Skin of body (tissue), 2 donors: ENCODE measurements around the gene KY. TPM values are rescaled to one million over a fixed set of nuclear protein-coding genes. Genes with fewer than 3 reads are reported as not detected.

ENCODE experiments used
- DNase-seq: peaks from one replicate; lab custom pipeline; 2025; lab: John Stamatoyannopoulos, UW
- total RNA-seq: library from RNA; depleted of rRNA; stranded (reverse); fragments of >200 nt; gene quantifications from one replicate; pipeline ENCODE4 v1.2.3, GENCODE V29; 2014

The KY gene
- total RNA-seq: 7.2 TPM

DNA sequence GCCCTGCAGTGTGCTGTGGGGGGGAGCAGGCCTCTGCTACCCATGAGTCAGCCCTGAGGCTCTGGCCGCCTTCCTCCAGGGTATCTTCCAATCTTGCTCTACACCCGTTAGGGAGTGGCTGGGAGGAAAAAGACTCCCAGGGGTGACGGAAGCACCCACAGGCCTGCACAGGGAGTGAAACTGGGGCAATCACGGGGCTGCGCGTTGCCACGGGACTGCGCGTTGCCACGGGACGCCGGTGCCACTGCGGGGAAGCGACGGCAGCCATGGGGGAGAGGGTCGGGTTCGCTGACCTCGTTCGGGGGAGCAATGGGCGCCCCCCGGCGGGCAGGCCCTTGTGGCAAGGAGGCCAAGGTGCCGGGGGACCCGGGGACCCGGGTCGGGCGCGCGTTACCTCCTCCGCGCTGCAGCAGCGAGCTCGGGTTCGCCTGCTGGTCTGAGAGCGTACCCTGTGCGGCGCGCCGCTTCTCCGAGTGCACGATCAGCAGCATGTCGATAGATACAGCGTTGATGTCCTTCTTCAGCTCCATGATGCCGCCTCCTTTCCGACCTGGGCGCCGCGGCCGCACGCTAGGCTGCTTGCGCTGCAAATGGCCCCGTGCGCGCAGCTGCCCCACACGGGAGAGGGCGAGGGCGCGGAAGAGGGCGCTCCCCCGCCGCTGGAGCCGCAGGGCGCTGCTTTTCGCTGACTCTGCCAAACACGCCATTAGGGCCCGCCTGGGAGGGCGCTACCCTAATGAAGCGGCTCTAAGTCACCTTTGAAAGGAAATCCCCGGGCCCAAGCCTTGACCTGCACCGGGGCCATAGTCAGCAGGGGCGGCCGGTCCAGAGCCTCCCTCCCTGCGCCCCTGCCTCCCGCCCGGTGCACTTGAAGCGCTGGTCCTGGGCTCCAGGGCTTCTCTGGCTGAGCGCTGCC is at the start of gene KY:
Gene KY (minus strand): TSS at position 592 of the 916 bp plus-strand sequence. CDS start 62 bp downstream, at position 530.
- DNase-seq: no peak

GRCh38 chr3:134699721-134700120 is 48.9 kb upstream of the KY start:
- DNase-seq: no peak

DNA sequence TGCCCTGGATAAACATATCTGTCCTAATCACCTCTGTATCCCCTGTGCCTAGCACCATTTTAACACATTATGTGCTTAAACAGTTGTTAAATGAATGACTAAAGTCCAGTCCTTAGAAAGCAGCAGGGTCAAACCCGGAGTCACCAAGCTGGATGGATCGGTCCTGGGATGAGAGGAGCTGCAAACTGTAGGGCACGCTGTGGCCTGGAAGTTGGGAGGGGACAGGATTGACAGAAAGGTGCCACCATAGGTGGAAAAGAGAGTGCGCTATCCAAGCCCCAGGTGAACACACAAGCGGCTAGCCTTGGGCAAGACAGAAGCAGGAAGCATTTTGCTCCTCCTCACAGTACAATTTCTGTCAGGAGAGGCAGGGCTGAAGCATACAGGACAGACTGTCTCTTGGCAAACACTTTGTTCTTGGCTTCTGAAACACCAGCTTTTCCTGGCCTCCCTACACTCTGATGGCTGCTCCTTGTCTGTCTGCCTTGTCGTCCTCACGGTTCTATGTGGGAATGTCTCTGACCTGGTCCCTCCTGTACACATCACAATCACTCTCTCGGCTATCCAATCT is 48.4 kb upstream of the KY start:
- DNase-seq: no peak

DNA sequence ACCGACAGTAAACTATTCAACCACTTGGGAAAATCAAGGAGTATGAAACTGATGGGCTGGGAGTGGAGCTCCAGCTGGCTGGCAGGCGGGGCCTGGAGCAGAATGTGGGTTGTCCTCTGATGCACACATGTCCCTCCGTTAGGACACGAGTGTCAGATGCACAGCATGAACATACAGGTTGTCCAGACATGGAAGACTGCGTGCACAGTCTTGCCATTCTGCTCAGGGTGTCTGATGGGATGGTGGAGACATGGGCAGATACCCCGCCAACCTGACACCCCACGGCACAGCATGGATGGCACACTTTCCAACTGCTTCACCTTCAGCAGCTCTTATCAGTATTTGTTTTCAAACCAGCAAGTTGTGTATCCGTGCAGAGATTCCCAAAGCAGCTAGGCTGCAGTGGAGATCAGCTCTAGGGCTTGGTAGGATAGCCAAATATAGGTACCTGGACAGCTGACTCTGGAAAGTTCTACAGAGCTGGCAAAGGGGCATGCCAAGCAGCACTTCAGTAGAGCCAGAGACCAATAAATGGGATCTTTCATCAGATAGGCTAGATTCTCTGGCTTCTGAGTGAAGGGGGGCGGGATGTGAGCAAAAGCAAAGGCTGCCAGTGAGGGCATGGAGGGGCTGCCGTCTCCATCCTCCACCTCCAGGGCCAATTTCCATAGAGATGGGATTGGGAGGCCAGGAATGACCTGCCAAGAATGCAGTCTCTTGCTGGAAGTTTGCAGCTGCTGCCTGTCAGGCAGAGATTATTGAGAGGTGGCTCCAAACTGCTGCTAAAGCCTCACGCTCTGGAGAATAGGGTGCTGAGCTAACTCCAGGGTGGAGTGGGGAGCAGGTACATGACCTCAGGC is 47.2 kb upstream of the KY start:
- no peak for DNase-seq

- no peak for DNase-seq
These were observed 45.3 kb upstream of the KY start for GRCh38 chr3:134696155-134696554.

DNA sequence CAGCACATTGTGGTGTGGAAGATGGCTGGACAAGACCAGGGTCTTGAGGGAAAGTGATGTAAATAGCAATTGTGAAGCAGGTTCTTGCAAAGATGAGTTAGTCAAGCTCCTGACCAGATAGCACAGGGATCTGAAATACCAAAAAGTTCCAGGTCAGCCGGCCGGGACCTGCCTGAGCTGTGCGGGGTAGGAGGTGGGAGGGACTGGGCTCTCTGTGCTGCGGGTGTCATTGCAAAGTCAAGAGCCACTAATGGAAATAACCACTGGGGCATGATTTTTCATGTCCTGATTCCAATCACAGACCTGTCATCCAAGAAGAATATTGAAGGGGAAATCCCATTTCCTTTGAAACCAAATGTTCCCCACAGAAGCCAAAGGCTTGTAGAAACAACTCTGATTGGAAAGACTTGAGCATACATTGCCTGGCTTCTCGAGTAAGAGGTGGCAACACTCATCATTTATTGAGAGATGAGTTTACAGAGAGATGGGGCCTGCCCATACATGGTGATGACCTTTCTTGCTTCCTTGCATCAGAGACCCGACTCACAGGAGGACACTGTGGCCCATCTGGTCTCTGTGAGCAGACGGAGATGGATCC is 44.2 kb upstream of the KY start:
- no peak for DNase-seq

DNA sequence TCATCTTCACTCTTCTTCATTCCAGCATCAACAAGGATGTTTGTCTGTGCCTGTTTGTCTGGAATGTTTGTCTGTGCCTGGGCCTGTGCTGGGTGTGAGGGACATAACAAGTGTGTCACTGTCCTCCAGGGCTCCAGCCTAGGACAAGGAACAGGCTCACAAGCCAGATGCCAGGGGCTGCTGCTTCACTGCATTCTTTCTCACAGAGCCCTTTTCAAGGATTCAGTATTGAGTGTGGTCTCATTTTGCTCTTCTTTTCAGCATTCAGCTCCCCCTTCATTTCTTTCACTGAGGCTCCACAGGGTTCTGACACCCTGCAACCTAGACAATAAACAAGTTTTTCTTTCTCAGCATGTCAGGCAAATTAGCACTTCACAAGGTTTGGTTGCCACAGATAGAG is 43.6 kb upstream of the KY start:
- DNase-seq: peak; percentile 8

DNA sequence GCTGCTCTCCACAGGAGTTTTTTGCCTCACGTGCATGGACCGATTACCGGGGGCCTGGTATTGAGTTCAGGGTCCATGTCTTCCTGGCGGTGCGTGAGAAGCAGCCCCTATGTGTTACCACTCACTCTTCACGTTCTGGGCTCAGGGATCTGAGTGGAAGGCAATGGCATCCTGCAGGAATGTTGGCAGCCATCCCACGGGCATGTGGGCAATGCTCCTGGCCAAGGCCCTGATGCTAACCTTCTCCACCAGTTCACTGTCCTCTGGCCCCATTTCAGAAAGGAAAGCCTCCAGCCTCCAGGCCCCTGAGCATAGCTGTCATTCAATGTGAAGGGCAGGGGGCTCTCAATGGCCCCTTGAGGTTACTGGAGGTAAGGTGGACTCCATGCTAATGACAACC is 43.0 kb upstream of the KY start:
- no peak for DNase-seq

- DNase-seq: no peak
These were observed 42.4 kb upstream of the KY start for GRCh38 chr3:134693226-134693625.

GRCh38 chr3:134690226-134690625 is 39.4 kb upstream of the KY start:
- DNase-seq: no peak

GRCh38 chr3:134687642-134688041 is 36.8 kb upstream of the KY start:
- DNase-seq: no peak

- DNase-seq: no peak
These were observed 35.3 kb upstream of the KY start for GRCh38 chr3:134685929-134686802.

DNA sequence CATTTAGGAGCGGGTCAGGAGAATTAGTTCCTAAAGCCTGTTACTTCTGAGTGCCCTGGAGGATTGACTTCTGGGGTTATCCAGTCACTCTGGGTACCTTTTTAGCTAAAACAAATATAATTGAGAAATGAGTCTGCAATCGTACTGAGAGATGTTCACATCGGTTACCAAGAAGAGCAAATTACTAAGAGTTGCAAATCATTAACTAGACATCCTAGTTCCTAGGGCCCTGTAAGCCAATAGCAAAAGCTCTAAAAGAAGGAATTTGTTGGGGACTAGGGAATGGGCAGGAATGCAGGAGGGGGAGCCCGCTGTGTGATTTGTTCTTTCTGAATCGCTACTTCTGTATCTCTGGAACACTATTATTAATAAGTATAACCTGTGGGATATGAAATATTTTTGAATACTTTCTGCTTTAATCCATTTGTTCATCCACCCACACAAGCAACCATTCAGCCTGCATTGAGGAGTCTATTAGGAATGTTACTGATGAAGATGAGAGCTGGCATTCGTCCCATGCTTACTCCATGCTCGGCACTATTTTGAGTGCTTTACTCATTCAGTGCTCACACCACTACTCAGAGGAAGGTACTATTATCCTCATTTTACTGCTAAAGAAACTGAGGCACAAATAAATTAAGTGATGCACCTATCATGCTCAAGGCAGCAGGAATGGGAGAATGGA is 31.5 kb upstream of the KY start:
- DNase-seq: no peak

DNA sequence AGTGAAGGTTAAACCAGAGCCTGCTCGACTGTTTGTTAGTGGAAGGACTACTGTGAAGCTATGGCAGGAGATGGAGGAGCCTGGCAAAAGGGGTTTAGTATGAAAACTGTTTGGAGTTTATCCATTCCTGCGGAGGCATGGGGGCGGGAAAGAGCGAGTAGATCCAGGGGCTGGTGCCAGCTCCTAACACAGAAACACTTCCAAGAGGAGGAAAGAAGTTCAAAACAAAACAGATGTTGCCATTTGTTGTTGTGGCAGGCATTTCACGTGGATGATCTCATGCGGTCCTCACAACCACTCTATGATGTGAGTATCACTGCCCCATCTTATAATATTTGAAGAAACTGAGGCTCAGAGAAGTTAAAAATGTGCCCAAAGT is 30.7 kb upstream of the KY start:
- no peak for DNase-seq

DNA sequence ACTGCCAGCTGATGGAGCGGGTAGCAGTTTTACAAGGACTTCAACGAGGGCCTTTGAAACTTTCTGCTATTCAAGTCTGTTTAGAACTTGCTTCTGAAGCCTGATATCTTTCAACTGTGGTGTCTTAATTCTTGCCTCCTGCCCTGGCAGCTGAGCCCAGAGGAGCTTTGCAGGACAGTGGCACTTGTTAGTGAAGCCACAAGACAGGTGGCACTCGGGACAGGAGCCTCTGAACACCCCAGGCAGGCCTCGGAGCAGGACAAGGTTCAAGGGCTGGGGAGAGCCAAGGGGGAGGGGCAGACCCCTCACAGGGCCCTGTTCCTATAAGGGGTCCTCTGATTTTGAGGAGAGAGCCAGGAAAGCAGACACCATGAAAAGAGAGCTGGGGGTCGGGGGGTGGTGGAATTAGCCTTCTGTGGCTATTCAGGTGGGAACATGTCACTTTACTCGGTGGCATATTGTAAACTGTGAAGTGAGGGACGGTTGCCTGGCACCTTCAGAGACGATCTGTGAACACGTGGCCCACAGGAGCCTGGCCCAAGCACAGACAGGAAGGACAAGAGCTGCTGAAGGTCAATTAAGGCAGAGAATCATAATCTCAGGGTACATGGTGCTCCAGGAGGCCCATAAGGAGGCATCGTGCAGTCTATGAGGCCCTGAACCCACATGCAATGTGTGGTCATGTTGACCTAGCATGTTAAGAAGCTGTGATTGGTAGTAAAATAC is 30.1 kb upstream of the KY start:
- no peak for DNase-seq

- DNase-seq: no peak
These were observed 27.1 kb upstream of the KY start for GRCh38 chr3:134677987-134678308.

- DNase-seq: no peak
These were observed 26.6 kb upstream of the KY start for GRCh38 chr3:134677196-134677986.

DNA sequence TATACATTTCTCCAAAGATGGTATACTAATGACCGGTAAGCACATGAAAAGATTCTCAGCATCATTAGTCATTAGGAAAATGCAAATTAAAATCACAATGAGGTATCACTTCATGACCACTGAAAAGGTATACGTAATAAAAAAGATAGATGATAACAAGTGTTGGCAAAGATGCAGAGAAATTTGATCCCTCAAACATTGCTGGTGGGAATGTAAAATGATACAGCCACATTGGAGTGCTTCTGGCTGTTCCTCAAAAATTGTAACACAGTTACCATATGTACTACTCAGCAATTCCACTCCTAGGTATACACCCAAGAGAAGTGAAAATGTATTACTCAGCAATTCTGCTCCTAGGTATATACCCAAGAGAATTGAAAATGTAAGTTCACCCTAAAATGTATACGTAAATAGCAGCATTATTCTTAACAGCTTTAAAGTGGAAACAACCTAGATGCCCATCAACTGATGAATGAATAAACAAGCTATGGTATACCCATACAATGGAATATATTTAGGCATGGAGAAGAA is 25.0 kb upstream of the KY start:
- DNase-seq: no peak

- no peak for DNase-seq
These were observed 21.7 kb upstream of the KY start for GRCh38 chr3:134672571-134672970.
